Breast epithelium (tissue), 3 donors: ENCODE results near the gene MYOG.

Source experiments
- POLR2AphosphoS5 ChIP-seq, 3 donors: sonication (generic); formaldehyde crosslinking; IDR thresholded peaks; one replicate each; pipeline ENCODE4 v1.6.1; 2017; ENCODE audit warnings: antibody characterized with exemption in 3 of 3
- TF ChIP-seq, protein P1 (sequence below), 3 donors: fragments of 450-650 bp; IDR thresholded peaks; one replicate each; pipeline ENCODE4 v1.5.1; 2016 to 2017; ENCODE audit warnings: antibody characterized with exemption in 3 of 3, mild to moderate bottlenecking in 3 of 3, moderate library complexity in 3 of 3

DNA sequence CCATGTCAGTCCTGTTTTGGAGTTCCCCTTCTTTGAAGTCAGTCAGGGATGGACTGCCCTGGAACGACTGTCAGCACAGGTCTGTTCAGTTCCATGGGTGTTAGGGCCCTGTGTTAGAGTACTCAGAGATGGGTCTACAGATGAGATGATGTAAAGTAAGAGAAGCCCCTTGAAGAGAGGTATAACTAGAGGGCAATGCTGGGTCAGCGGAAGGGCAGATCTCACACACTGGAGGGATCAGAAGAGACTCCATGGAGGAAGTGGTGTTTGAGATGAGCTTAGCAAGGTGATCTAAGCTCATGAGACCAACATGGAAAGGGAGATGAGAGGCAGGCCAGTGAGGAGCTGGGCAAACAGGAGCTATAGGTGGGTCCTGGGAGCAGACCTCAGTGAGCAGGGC is 51.9 kb downstream of the MYOG start:
- TF ChIP-seq, protein P1, sequence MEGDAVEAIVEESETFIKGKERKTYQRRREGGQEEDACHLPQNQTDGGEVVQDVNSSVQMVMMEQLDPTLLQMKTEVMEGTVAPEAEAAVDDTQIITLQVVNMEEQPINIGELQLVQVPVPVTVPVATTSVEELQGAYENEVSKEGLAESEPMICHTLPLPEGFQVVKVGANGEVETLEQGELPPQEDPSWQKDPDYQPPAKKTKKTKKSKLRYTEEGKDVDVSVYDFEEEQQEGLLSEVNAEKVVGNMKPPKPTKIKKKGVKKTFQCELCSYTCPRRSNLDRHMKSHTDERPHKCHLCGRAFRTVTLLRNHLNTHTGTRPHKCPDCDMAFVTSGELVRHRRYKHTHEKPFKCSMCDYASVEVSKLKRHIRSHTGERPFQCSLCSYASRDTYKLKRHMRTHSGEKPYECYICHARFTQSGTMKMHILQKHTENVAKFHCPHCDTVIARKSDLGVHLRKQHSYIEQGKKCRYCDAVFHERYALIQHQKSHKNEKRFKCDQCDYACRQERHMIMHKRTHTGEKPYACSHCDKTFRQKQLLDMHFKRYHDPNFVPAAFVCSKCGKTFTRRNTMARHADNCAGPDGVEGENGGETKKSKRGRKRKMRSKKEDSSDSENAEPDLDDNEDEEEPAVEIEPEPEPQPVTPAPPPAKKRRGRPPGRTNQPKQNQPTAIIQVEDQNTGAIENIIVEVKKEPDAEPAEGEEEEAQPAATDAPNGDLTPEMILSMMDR (IDR thresholded peaks at IDR 0.05) = no peak
- TF ChIP-seq POLR2AphosphoS5 (IDR thresholded peaks at IDR 0.05) = no peak
